CD14-positive monocyte (primary cell): ENCODE measurements around the gene CBX3. TPM values are rescaled to one million over a fixed set of nuclear protein-coding genes. Genes with fewer than 3 reads are reported as not detected.
"Not testable (repeated sequence)": the region's sequence is repeated elsewhere in the genome, so short reads cannot be mapped to it uniquely, and the experiment has no call there.

Experiments used
- DNase-seq, 3 donors: peaks; one replicate each; pipeline ENCODE4 v3.0.0-alpha.2; 2011 to 2022
- H2AFZ ChIP-seq: 2 replicates; pipeline ENCODE4 v1.6.0; 2012; ENCODE audit warnings: mild to moderate bottlenecking, low read depth, low read length, inconsistent platforms; ENCODE audit not compliant: insufficient read depth, poor library complexity, severe bottlenecking
- H3K27ac ChIP-seq, 2 donors: 1 replicate in 1 of 2; 2 replicates in 1 of 2; pipeline ENCODE4 v1.5.1; 2012 to 2013; ENCODE audit warnings: low read length in 2 of 2, control low read depth in 1 of 2, inconsistent platforms in 1 of 2, low read depth in 1 of 2, mild to moderate bottlenecking in 1 of 2
- H3K27me3 ChIP-seq, 2 donors: one replicate each; pipeline versions ENCODE4 v1.6.0 to v1.6.1; 2011 to 2013; ENCODE audit warnings: low read length in 2 of 2; ENCODE audit not compliant: control insufficient read depth in 2 of 2, insufficient read depth in 2 of 2
- H3K36me3 ChIP-seq, 2 donors: replicated peaks in 1 of 2; 1 replicate in 1 of 2; 2 replicates in 1 of 2; pipeline versions ENCODE4 v1.5.1 to v1.6.1; 2012 to 2013; ENCODE audit warnings: low read length in 2 of 2, control low read depth in 1 of 2, inconsistent platforms in 1 of 2, mild to moderate bottlenecking in 1 of 2; ENCODE audit not compliant: insufficient read depth in 2 of 2, control insufficient read depth in 1 of 2
- H3K4me1 ChIP-seq, 2 donors: 1 replicate in 1 of 2; 2 replicates in 1 of 2; pipeline versions ENCODE4 v1.5.1 to v1.6.1; 2012 to 2013; ENCODE audit warnings: low read length in 2 of 2, control low read depth in 1 of 2, inconsistent platforms in 1 of 2, mild to moderate bottlenecking in 1 of 2, moderate library complexity in 1 of 2; ENCODE audit not compliant: insufficient read depth in 2 of 2, control insufficient read depth in 1 of 2
- H3K4me2 ChIP-seq: replicated peaks from 2 replicates; pipeline ENCODE3; 2012; ENCODE audit warnings: low read length, moderate library complexity, mild to moderate bottlenecking; ENCODE audit not compliant: poor library complexity, severe bottlenecking; ENCODE audit errors: extremely low read depth
- H3K4me3 ChIP-seq, 3 experiments: fragments of 200-600 bp in 1 of 3; sonication (generic) in 1 of 3; replicated peaks in 1 of 3; 1 replicate in 2 of 3; 2 replicates in 1 of 3; pipeline ENCODE4 v1.5.1; 2011 to 2013; ENCODE audit warnings: low read length in 3 of 3, mild to moderate bottlenecking in 3 of 3, control low read depth in 2 of 3, low read depth in 2 of 3, inconsistent platforms in 1 of 3, moderate library complexity in 1 of 3
- H3K79me2 ChIP-seq: 2 replicates; pipeline ENCODE4 v1.6.0; 2012; ENCODE audit warnings: mild to moderate bottlenecking, control low read depth, inconsistent platforms, low read length, moderate library complexity; ENCODE audit not compliant: insufficient read depth
- H3K9ac ChIP-seq: 2 replicates; pipeline ENCODE4 v1.6.0; 2017; ENCODE audit warnings: low read length, mild to moderate bottlenecking; ENCODE audit not compliant: insufficient read depth, poor library complexity, severe bottlenecking
- H3K9me3 ChIP-seq, 2 donors: replicated peaks in 1 of 2; 1 replicate in 1 of 2; 2 replicates in 1 of 2; pipeline versions ENCODE4 v1.5.1 to v1.6.1; 2012 to 2013; ENCODE audit warnings: low read length in 2 of 2, control low read depth in 1 of 2; ENCODE audit not compliant: control insufficient read depth in 1 of 2, insufficient read depth in 1 of 2
- H4K20me1 ChIP-seq: 2 replicates; pipeline ENCODE4 v1.6.0; 2012; ENCODE audit warnings: mild to moderate bottlenecking, low read length, control low read depth, moderate library complexity; ENCODE audit not compliant: insufficient read depth
- H3K27ac Mint-ChIP-seq, 7 donors: one replicate each; pipeline ENCODE4 v1.8.0; 2020; ENCODE audit warnings: mild to moderate bottlenecking in 7 of 7, mixed read lengths in 7 of 7, moderate library complexity in 6 of 7, inconsistent platforms in 2 of 7
- H3K27me3 Mint-ChIP-seq, 3 donors: one replicate each; pipeline ENCODE4 v1.8.0; 2021 to 2022; ENCODE audit warnings: low read depth in 3 of 3, mild to moderate bottlenecking in 3 of 3, mixed read lengths in 3 of 3, moderate library complexity in 3 of 3, inconsistent platforms in 1 of 3
- H3K36me3 Mint-ChIP-seq, 2 donors: one replicate each; pipeline ENCODE4 v1.8.0; 2020; ENCODE audit warnings: mixed read lengths in 2 of 2, inconsistent platforms in 1 of 2, mild to moderate bottlenecking in 1 of 2
- H3K4me1 Mint-ChIP-seq: one replicate; pipeline ENCODE4 v1.8.0; 2020; ENCODE audit warnings: mild to moderate bottlenecking, mixed read lengths
- H3K4me3 Mint-ChIP-seq, 2 donors: one replicate each; pipeline ENCODE4 v1.8.0; 2020; ENCODE audit warnings: mild to moderate bottlenecking in 2 of 2, mixed read lengths in 2 of 2, moderate library complexity in 1 of 2
- H3K9me3 Mint-ChIP-seq, 7 donors: one replicate each; pipeline ENCODE4 v1.8.0; 2020 to 2022; ENCODE audit warnings: mixed read lengths in 7 of 7, mild to moderate bottlenecking in 6 of 7, moderate library complexity in 6 of 7, inconsistent platforms in 2 of 7
- CTCF ChIP-seq: fragments of 200-600 bp; IDR thresholded peaks from one replicate; pipeline ENCODE4 v1.8.0; 2022; ENCODE audit warnings: antibody characterized with exemption, mild to moderate bottlenecking
- WGBS: methylation state at CpG from one replicate; pipeline ENCODE4 v1.1.5; 2013; ENCODE audit warnings: missing lambda C conversion rate; ENCODE audit not compliant: insufficient coverage; 5-methylcytosine and 5-hydroxymethylcytosine counted together
- intact Hi-C, 2 donors: fragments of 100-400 bp; cut with micrococcal nuclease; formaldehyde crosslinking; loops; one replicate each; pipeline versions ENCODE4 v1.15.0 to v1.15.1; 2023
- polyA plus RNA-seq, 3 donors: library from polyadenylated mRNA; depleted of rRNA in 1 of 3; unstranded in 2 of 3; stranded (reverse) in 1 of 3; fragments of 300-500 nt in 2 of 3; fragments of >200 nt in 1 of 3; fragmentation: Illumina TruSeq in 2 of 3; gene quantifications; 1 replicate in 2 of 3; 2 replicates in 1 of 3; pipeline ENCODE4 v1.2.3, GENCODE V29; 2012 to 2021

Gene CBX3
- polyA plus RNA-seq, 3 donors: 48.1 to 78.1 (median 63.7) TPM

GRCh38 chr7:26176696-26177095 is 24.8 kb upstream of the CBX3 start:
- H3K4me3 Mint-ChIP-seq, H3K27ac ChIP-seq, H3K4me1 ChIP-seq, H3K79me2 ChIP-seq, H3K36me3 ChIP-seq, H3K4me3 ChIP-seq, H3K4me1 Mint-ChIP-seq, H3K9me3 ChIP-seq, H3K9me3 Mint-ChIP-seq, H3K36me3 Mint-ChIP-seq, H3K4me2 ChIP-seq, H3K27ac Mint-ChIP-seq, intact Hi-C loops, H3K27me3 ChIP-seq, H3K9ac ChIP-seq, DNase-seq, H3K27me3 Mint-ChIP-seq, H2AFZ ChIP-seq: not testable (repeated sequence)
- 96% methylated on average over 7 of the region's 26 CpGs for WGBS
- H4K20me1 ChIP-seq: peaks cover 15% of the 10 kb centered on the region

- intact Hi-C loops, H3K4me1 Mint-ChIP-seq, H3K27ac ChIP-seq, H2AFZ ChIP-seq, H3K36me3 Mint-ChIP-seq, H3K79me2 ChIP-seq, H3K27me3 ChIP-seq, H3K4me3 Mint-ChIP-seq, H3K4me1 ChIP-seq, H3K4me3 ChIP-seq, H3K4me2 ChIP-seq, H3K9me3 ChIP-seq, H3K9me3 Mint-ChIP-seq, H3K9ac ChIP-seq, DNase-seq, H3K27me3 Mint-ChIP-seq, H3K36me3 ChIP-seq: not testable (repeated sequence)
- peaks cover 21% of the 10 kb centered on the region for H4K20me1 ChIP-seq
- WGBS: 97% methylated on average over 11 of the region's 20 CpGs
- peak overlapping the region in 2 of 7 donors; percentile 21 to 67 for H3K27ac Mint-ChIP-seq
These were observed 24.3 kb upstream of the CBX3 start for GRCh38 chr7:26177269-26177668.

- Histone ChIP-seq H3K27me3 (no peaks in the 10 kb centered on the region), H3K36me3 (no peaks in the 10 kb centered on the region), H3K4me2 (no peak overlapping the region), H3K79me2 (no peaks in the 10 kb centered on the region), H3K9ac (no peak overlapping the region), H3K27ac (no peak overlapping the region), H2AFZ (no peak overlapping the region), H4K20me1 (peaks cover 32% of the 10 kb centered on the region), H3K9me3 (no peaks in the 10 kb centered on the region), H3K4me3 (no peak overlapping the region), H3K4me1 (no peaks in the 10 kb centered on the region)
- intact Hi-C loops: no loop called here
- Mint-ChIP-seq H3K27ac (no peak overlapping the region), H3K36me3 (no peaks in the 10 kb centered on the region), H3K4me1 (no peaks in the 10 kb centered on the region), H3K9me3 (peaks cover 0 to 6% (median 3%) of the 10 kb centered on the region in 7 donors), H3K4me3 (no peak overlapping the region), H3K27me3 (peaks cover 0 to 4% (median 3%) of the 10 kb centered on the region in 3 donors)
- WGBS: 100% methylated on average over 5 of the region's 7 CpGs
- TF ChIP-seq CTCF: no peak
- no peak for DNase-seq
These were observed 23.1 kb upstream of the CBX3 start for GRCh38 chr7:26178272-26178960.
